Motor neuron (in vitro differentiated cells): ENCODE data around the gene RHBDF2. TPM values are rescaled to one million over a fixed set of nuclear protein-coding genes. Genes with fewer than 3 reads are reported as not detected.
"Not testable (repeated sequence)": the region's sequence is repeated elsewhere in the genome, so short reads cannot be mapped to it uniquely, and the experiment has no call there.

Experiments used
- ATAC-seq, 8 experiments: fragments of 200-7000 bp; cut with Tn5 transposase; replicated peaks in 6 of 8; 2 replicates each; pipeline ENCODE4 v1.8.0; 2021; ENCODE audit warnings: mild to moderate bottlenecking in 8 of 8, moderate library complexity in 8 of 8
- H3K27ac ChIP-seq, 2 donors: fragments of 250-450 bp; sonication (Bioruptor Pico); 2 replicates each; pipeline ENCODE4 v1.9.0; 2021; ENCODE audit warnings: antibody characterized with exemption in 2 of 2, mild to moderate bottlenecking in 2 of 2, moderate library complexity in 1 of 2
- H3K4me1 ChIP-seq, 2 donors: fragments of 250-450 bp; sonication (Bioruptor Pico); replicated peaks in 1 of 2; 2 replicates each; pipeline ENCODE4 v1.6.1; 2021; ENCODE audit warnings: antibody characterized with exemption in 2 of 2, mild to moderate bottlenecking in 2 of 2, moderate library complexity in 1 of 2
- H3K4me3 ChIP-seq, 5 donors: fragments of 250-450 bp; sonication (Bioruptor Pico); 2 replicates each; pipeline ENCODE4 v1.9.0; 2021; ENCODE audit warnings: antibody characterized with exemption in 5 of 5, mild to moderate bottlenecking in 5 of 5, moderate library complexity in 4 of 5
- WGBS, 10 experiments: fragments of 450-650 bp; shearing (Covaris generic); methylation state at CpG; one replicate each; pipeline ENCODE4 v1.0.0; 2022; 5-methylcytosine and 5-hydroxymethylcytosine counted together
- in situ Hi-C, 9 experiments: fragments of 400-800 bp; cut with MboI; loops; one replicate each; pipeline ENCODE4 v1.15.0; 2021; ENCODE audit warnings: low sequenced_read_pairs in 9 of 9, low pct_unique_long_range_greater_than_20kb in 2 of 9; ENCODE audit not compliant: unreplicated experiment in 9 of 9
- total RNA-seq, 8 experiments: library from RNA; unstranded; fragments of 300-600 nt; gene quantifications; 2 replicates each; pipeline versions ENCODE4 v1.2.3 to v1.2.4, GENCODE V29; 2022

Gene RHBDF2
- total RNA-seq, 8 experiments from 2014 or later = 0.78 to 17.3 (median 2.8) TPM

DNA sequence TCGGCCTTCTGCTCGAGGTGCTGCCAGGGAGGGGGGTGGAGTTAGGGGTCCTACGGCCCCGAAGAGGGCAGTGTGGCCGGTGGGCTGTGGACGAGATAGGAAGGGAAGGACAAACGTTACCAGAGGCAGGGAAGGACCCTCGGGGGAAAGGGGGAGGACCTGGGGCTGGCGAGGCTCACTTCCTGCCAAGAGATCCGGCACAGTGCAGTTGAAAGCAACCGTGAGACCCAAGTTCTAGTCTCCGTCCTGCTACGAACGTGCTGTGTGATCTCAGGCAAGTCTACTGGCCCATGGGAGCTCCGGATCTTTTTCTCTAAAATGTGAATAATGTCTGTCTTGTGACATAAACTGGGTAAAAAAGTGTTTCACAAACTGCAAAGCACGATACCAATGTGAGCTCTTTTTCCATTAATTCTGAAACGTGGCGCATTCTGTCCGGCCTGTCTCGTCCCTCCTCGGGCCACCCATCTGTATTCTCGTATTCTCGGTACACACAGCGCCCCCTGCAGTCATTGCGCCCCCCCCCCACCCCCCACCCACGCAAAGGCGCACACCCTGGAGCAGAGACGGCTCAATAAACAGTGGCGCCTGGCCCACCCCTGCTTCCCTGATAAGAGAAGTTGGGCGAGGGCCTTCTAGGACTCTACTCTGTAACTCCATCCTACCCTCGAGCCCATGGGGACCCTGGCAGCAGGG lies 27.5 kb upstream of the RHBDF2 start:
- no peak overlapping the region for H3K27ac ChIP-seq
- in situ Hi-C loops = loop anchor here in 2 of 9 experiments (25.0 kb wide), 1 partner anchor 184 kb away; the partner anchor contains the start of gene MXRA7 (in 2 of the 2)
- peak in 3 of 8 experiments; percentile 5 to 47 (median 13) for ATAC-seq
- no peak overlapping the region for H3K4me3 ChIP-seq
- H3K4me1 ChIP-seq = peaks cover 37 to 41% of the 10 kb centered on the region in 2 donors
- WGBS, 10 experiments = 90 to 100% methylated on average over 2 to 5 of the region's 31 CpGs; no CpG with 5 or more reads in 8 of the 10 experiments

GRCh38 chr17:76528156-76528527 lies 26.9 kb upstream of the RHBDF2 start:
- no peak for ATAC-seq
- H3K27ac ChIP-seq = no peak overlapping the region
- H3K4me3 ChIP-seq = no peak overlapping the region
- WGBS, 10 experiments = 90 to 100% (median 100%) methylated on average over 1 to 3 of the region's 15 CpGs; no CpG with 5 or more reads in 7 of the 10 experiments
- in situ Hi-C loops = loop anchor here in 2 of 9 experiments (25.0 kb wide), 1 partner anchor 184 kb away; the partner anchor contains the start of gene MXRA7 (in 2 of the 2)
- H3K4me1 ChIP-seq = peaks cover 40 to 44% of the 10 kb centered on the region in 2 donors

GRCh38 chr17:76527430-76528111 lies 26.3 kb upstream of the RHBDF2 start:
- in situ Hi-C loops = loop anchor here in 2 of 9 experiments (25.0 kb wide), 1 partner anchor 185 kb away; the partner anchor contains the start of gene MXRA7 (in 2 of the 2)
- peaks cover 42 to 43% of the 10 kb centered on the region in 2 donors for H3K4me1 ChIP-seq
- H3K4me3 ChIP-seq = no peak overlapping the region
- no peak overlapping the region for H3K27ac ChIP-seq
- 100% methylated on average over 1 of the region's 26 CpGs; no CpG with 5 or more reads in 8 of the 10 experiments for WGBS, 10 experiments
- ATAC-seq = peak in 6 of 8 experiments; percentile 6 to 77 (median 76)

DNA sequence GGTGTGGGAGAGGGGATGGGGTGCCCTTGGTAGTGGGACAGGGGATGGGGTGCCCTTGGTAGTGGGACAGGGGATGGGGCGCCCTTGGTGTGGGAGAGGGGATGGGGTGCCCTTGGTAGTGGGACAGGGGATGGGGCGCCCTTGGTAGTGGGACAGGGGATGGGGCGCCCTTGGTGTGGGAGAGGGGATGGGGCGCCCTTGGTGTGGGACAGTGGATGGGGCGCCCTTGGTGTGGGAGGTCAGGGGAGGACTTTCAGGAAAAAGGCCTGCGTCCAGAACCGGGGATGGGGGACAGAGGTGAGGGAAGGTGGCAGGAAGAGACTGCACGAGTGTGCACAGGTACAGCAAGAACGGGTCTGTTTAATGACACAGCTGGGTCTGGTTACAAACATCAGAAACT lies 25.8 kb upstream of the RHBDF2 start:
- H3K4me1 ChIP-seq = peaks cover 38 to 43% of the 10 kb centered on the region in 2 donors
- 60 to 92% (median 80%) methylated on average over 1 to 2 of the region's 9 CpGs; no CpG with 5 or more reads in 7 of the 10 experiments for whole genome bisulfite sequencing, 10 experiments
- H3K27ac ChIP-seq, H3K4me3 ChIP-seq, ATAC-seq: not testable (repeated sequence)
- in situ Hi-C loops = loop anchor here in 2 of 9 experiments (25.0 kb wide), 1 partner anchor 185 kb away; the partner anchor contains the start of gene MXRA7 (in 2 of the 2)

- not testable (repeated sequence) for H3K4me3 ChIP-seq, ATAC-seq
- 75 to 100% (median 89%) methylated on average over 1 to 7 of the region's 8 CpGs; no CpG with 5 or more reads in 2 of the 10 experiments for WGBS, 10 experiments
- in situ Hi-C loops = loop anchor here in 2 of 9 experiments (25.0 kb wide), 1 partner anchor 187 kb away; the partner anchor contains the start of gene MXRA7 (in 2 of the 2)
- Histone ChIP-seq H3K4me1 (peaks cover 37 to 41% of the 10 kb centered on the region in 2 donors), H3K27ac (peak overlapping the region in 1 of 2 donors; percentile 53)
Observed at GRCh38 chr17:76525513-76525833, 24.2 kb upstream of the RHBDF2 start.

- in situ Hi-C loops = loop anchor here in 3 of 9 experiments (25.0 kb wide), 3 partner anchors 187 to 537 kb away; partner anchors contain the start of genes MXRA7 (in 2 of the 3) and QRICH2 (in 1 of the 3)
- 48 to 89% (median 75%) methylated on average over 1 to 20 of the region's 25 CpGs; no CpG with 5 or more reads in 4 of the 10 experiments for WGBS, 10 experiments
- peak in 6 of 8 experiments; percentile 4 to 8 (median 7) for ATAC-seq
Observed at GRCh38 chr17:76524598-76525512, 23.6 kb upstream of the RHBDF2 start.

GRCh38 chr17:76523084-76524037 lies 22.1 kb upstream of the RHBDF2 start:
- WGBS, 10 experiments = 13 to 100% (median 24%) methylated on average over 1 to 16 of the region's 35 CpGs; no CpG with 5 or more reads in 2 of the 10 experiments
- H3K4me1 ChIP-seq = peaks cover 26 to 31% of the 10 kb centered on the region in 2 donors
- in situ Hi-C loops = loop anchor here in 2 of 9 experiments (25.0 kb wide), 2 partner anchors 211 to 539 kb away; partner anchors contain the start of gene QRICH2 (in 1 of the 2)
- ATAC-seq = peak; percentile 48 to 94 (median 64)
- H3K27ac ChIP-seq = no peak overlapping the region
- H3K4me3 ChIP-seq = no peak overlapping the region

More at GRCh38 chr17:76524598-76525512, 23.6 kb upstream of the RHBDF2 start:
- Histone ChIP-seq H3K4me3 (no peak overlapping the region), H3K27ac (peak overlapping the region; percentile 35 to 53), H3K4me1 (peaks cover 31 to 34% of the 10 kb centered on the region in 2 donors)

GRCh38 chr17:76521683-76522082 lies 20.5 kb upstream of the RHBDF2 start:
- WGBS, 10 experiments = 75 to 100% (median 90%) methylated on average over 2 to 5 of the region's 10 CpGs; no CpG with 5 or more reads in 3 of the 10 experiments
- H3K27ac ChIP-seq, H3K4me3 ChIP-seq, ATAC-seq: not testable (repeated sequence)
- H3K4me1 ChIP-seq = peaks cover 18 to 19% of the 10 kb centered on the region in 2 donors
- in situ Hi-C loops = loop anchor here in 2 of 9 experiments (25.0 kb wide), 2 partner anchors 209 to 541 kb away; partner anchors contain the start of gene QRICH2 (in 1 of the 2)

- WGBS, 10 experiments = 55 to 100% (median 84%) methylated on average over 1 to 3 of the region's 7 CpGs; no CpG with 5 or more reads in 2 of the 10 experiments
Observed at GRCh38 chr17:76521262-76521661, 20.0 kb upstream of the RHBDF2 start.

GRCh38 chr17:76519048-76519966 lies 18.1 kb upstream of the RHBDF2 start:
- in situ Hi-C loops = loop anchor here in 2 of 9 experiments (25.0 kb wide), 2 partner anchors 207 to 543 kb away; partner anchors contain the start of gene QRICH2 (in 1 of the 2)

More at GRCh38 chr17:76521262-76521661, 20.0 kb upstream of the RHBDF2 start:
- H3K4me1 ChIP-seq = peaks cover 18 to 19% of the 10 kb centered on the region in 2 donors
- in situ Hi-C loops = loop anchor here in 2 of 9 experiments (25.0 kb wide), 2 partner anchors 209 to 541 kb away; partner anchors contain the start of gene QRICH2 (in 1 of the 2)
- H3K27ac ChIP-seq = no peak overlapping the region
- H3K4me3 ChIP-seq = no peak overlapping the region
- no peak for ATAC-seq

More at GRCh38 chr17:76519048-76519966, 18.1 kb upstream of the RHBDF2 start:
- Histone ChIP-seq H3K4me3 (no peak overlapping the region), H3K27ac (no peak overlapping the region), H3K4me1 (peaks cover 7 to 12% of the 10 kb centered on the region in 2 donors)
- 36 to 87% (median 64%) methylated on average over 2 to 10 of the region's 15 CpGs; no CpG with 5 or more reads in 2 of the 10 experiments for WGBS, 10 experiments
- no peak for ATAC-seq
